GM19035 (cell line): ENCODE data around the gene PKD2.
A peak's percentile ranks its signal among the peaks of the same experiment; 100 is the strongest.
"Not testable (repeated sequence)": the region's sequence is repeated elsewhere in the genome, so short reads cannot be mapped to it uniquely, and the experiment has no call there.

Experiments
- ATAC-seq: cut with Tn5 transposase; IDR thresholded peaks from one replicate; pipeline ENCODE4 v1.9.1; 2021; ENCODE audit not compliant: unreplicated experiment

The PKD2 gene

DNA sequence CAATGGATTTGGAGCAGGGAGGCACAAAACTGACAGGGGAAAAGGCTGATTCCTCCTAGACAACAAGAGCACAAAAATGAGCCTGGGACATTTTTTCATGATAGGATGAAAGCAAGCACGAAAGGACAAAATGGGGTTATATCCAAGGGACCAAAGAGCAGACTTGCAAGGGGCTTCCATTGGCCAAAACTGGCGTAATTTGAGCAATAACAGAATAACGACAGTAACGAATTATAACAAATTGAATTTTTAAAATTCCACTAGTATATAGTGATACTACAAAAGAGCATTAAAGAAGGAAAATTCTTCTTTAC is 21.6 kb upstream of the PKD2 start:
- no peak for ATAC-seq

DNA sequence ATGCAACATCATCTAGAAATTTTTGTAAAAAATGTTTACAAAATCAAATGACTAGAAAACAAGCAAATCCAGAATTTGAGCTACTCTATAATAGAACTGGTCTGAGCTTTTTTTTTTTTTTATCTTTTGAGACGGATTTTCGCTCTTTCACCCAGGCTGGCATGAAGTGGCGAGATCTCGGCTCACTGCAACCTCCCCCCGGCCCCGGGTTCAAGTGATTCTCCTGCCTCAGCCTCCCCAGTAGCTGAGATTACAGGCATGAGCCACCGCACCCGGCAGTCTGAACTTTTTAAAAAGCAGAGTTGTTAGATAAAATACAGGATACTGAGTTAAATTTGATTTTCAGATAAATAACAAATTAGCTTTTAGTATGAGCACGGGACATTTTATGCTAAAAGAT is 20.9 kb upstream of the PKD2 start:
- ATAC-seq: no peak

GRCh38 chr4:87989765-87990164 is 17.7 kb upstream of the PKD2 start:
- ATAC-seq: no peak

DNA sequence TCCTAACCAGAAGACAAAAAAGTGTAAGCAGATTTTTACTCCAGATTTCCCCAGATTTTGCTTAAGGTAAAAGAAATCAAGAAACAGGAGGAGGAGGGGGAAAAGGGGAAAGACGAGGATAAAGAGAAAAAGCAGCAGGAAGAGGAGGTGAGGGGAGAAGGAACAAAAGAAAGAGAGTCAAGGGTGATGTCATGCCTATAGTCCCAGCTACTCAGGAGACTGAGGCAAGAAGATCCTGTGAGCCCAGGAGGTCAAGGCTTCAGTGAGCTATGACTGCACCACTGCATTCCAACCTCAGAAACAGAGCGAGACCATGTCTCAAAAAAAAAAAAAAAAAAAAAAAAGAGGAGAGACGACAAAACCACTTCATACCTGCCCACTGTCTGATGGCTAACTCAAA is 12.0 kb upstream of the PKD2 start:
- no peak for ATAC-seq

- ATAC-seq: not testable (repeated sequence)
These were observed 8.2 kb upstream of the PKD2 start for GRCh38 chr4:87999191-87999691.

DNA sequence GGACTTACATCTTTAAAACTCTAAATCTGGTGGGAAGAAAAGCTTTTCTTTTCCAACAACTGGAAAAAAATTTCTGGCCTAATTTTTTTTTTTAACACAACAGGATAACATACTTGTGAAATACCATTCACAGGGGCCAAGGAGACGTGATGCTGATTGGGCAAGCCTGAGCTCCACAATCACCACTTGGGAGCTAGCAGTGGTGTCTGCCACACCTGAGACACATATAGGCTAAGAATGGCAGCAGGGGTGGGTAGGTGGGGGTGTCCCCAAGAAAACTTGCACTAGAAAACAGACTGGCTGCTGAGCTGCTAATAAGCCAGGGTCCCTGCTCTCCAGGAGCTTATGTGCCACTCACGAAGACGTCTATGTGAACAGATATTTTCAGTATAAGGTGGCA is 5.6 kb upstream of the PKD2 start:
- no peak for ATAC-seq

DNA sequence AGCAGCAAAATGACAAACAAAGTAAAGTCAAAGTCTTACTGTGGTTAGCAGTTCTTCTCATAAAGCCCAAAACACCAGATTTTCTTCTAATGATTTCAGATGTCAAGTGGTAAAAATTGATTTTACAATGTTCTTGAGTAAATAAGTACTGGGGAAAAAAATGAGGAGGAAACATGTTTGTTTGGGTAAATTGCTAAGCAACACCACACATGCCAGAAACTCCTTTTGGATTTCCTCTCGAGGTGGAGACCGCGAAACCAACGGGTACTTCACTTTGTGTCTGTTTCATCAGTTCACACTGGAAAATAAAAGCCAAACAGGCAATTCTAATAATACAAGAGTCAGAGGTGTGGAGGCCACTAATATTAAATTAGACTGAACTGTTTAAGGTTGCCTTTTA is 4.6 kb upstream of the PKD2 start:
- no peak for ATAC-seq

DNA sequence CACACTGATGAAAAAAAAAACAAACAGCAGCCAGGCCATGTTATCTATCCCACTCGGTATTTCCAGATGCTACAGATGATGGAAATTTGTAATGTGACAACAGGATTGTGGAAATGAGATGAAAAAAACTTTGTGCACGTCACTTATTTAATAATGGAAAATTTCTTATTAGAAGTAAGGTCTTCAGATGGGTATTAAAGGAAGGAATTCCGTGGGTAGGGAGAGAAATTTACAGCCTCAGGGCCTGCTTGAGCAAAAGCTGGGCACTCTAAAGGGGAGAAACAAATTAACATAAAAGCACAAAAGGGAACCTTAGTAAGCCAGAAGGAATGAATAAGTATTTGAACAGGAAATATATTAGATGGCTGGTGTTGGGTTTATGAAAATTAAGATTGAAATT is 4.2 kb upstream of the PKD2 start:
- ATAC-seq: no peak

DNA sequence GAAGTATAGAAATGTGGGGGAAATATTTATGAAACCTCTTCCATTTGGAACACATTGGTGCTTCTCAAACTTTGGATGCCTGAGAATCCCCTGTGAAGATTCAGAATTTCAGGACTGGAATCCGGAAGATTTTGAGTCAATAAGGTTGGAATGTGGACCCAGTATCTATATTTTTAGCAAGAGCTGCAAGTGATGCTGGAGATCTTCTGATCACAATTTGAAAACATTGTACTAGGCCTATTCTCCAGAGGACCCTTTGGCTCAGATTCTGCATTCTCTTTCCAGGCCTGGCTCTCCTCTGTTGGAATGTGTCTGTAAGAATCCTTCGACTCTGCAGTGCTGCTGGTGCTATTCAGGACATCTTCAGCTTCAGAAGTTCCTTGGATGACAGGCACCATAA is 2.4 kb upstream of the PKD2 start:
- no peak for ATAC-seq

- no peak for ATAC-seq
These were observed 1.5 kb upstream of the PKD2 start for GRCh38 chr4:88005946-88006345.

GRCh38 chr4:88006956-88007303 is 505 bp upstream of the PKD2 start:
- no peak for ATAC-seq

DNA sequence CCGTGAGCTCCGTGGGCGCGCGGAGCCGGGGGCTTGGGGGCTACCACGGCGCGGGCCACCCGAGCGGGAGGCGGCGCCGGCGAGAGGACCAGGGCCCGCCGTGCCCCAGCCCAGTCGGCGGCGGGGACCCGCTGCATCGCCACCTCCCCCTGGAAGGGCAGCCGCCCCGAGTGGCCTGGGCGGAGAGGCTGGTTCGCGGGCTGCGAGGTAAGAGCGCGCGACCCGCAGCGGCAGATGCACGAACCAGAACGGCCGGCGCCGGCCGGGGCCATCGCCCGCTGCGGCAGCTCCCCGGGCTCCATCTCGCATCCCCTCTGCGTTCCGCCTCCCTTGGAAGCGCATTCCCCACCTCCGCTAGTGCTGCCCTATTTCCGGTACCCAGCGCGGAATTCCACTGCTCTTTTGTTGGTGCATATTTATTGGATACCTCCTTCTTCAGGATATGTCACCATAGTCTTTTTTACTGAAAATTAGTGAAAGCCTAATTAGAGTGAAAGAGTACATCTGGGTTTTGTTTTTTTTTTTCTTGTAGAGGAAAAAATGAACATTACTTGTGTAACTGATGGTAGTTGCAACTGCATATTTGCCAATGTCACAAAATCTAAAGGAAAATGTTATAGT is 797 bp downstream of the PKD2 start:
- peak; percentile 47 for ATAC-seq

DNA sequence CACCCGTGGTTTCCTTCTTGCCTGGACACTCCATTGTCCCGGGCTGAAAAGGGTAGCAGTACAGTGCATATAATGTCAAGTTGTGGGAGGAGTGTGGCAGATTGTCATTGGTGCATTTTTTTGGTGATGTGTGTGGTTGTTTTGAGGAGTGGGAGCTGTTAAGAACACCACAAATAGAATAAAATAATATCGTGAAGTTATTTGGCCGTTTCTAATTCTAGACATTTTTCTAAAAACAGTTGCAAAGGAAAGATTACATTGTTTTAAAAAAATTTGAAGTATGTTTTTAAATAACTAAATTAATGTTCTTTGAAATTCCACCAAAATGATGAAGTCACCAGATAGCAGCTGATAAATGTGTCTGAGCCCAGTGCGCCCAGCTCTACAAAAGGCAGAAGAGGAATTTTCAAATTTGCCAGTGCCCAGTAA is 1.3 kb downstream of the PKD2 start:
- no peak for ATAC-seq

- ATAC-seq: no peak
These were observed 2.4 kb downstream of the PKD2 start for GRCh38 chr4:88009871-88010270.

DNA sequence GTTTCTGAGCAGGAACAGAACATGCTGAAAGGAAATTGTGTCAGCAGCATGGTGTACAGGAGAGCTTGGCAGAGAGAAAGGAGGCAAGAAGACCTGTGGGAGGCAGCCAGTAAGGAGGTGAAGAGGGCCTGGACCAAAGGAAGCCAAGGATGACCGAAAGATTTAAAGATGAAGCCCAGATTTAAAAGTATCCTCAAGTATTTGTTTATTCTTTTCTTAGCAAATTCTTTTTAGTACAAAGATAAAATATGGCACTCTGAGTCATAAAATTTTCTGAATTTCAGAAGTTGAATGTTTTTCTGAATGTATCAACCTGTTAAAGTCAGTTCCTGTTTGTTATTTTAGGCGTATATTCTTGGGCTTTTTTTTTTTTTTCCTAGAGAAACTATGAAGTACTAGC is 3.5 kb downstream of the PKD2 start:
- ATAC-seq: no peak

DNA sequence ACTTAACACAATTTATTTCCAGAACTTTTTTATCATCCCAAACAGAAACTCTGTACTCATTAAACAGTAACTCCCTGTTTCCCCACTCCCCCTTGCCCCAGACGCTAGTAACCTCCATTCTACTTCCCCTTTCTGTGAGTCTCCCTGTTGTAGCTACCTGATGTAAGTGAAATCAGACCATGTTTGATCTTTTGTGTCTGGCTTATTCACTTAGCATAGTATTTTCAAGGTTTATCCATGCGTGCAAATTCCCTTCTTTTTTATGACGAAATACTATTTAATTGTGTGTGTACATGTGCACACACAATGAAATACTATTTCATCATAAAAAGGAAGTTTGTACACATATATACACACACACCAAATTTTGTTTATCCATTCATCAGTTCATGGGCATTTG is 5.2 kb downstream of the PKD2 start:
- ATAC-seq: no peak

GRCh38 chr4:88014386-88014905 is 7.0 kb downstream of the PKD2 start:
- no peak for ATAC-seq

DNA sequence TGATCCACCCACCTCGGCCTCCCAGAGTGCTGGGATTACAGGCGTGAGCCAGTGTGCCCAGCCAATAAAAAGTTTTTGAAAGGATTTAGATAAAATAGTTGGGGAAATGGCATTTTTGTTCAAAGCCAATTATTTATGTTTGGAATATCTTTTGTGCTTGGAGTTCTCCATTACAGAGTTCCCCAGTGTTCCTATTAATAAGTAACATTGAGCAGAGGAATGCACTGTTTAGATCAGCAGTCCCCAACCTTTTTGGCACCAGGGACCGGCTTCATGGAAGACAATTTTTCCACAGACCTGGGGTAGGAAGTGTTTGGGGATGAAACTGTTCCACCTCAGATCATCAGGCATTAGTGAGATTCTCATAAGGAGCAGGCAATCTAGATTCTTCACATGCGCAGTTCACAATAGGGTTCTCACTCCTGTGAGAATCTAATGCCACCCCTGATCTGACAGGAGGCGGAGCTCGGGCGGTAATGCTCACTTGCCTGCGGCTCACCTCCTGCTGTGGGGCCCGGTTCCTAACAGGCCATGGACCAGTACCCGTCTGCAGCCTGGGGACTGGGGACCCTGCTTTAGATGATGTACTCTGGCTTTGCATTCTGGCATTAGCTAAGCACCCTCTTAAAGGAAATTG is 8.3 kb downstream of the PKD2 start:
- no peak for ATAC-seq

DNA sequence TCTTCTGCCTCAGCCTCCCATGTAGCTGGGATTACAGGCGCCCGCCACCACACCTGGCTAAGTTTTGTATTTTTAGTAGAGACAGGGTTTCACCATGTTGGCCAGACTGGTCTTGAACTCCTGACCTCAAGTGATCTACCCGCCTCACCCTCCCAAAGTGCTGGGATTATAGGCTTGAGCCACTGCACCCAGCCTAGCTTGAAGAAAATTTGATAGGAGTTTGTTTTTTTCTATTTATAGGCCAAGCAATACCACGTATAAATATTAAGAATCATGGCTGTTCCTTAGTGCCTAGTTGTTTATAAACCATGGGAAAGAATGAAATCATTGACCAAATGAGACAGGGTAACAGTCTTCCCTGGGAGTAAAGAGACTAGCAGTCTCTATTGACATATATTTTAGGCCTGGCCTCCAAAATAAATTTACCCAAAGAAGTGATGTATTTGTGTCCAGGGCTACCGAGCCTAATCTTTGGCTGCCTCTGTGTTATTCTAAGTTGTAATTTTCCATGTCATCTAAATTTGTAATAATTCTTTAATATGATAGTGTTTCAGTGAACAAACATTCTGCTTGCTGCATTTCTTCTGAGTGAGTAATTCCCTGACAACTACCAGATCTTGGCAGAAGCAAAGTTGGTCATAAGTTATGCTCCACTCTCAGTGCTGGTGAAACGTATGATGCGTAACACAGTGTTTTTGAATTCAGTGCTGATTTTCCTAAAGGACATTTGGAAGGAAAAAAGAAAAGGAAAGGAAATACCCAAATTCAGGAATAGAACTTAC is 10.3 kb downstream of the PKD2 start:
- no peak for ATAC-seq

DNA sequence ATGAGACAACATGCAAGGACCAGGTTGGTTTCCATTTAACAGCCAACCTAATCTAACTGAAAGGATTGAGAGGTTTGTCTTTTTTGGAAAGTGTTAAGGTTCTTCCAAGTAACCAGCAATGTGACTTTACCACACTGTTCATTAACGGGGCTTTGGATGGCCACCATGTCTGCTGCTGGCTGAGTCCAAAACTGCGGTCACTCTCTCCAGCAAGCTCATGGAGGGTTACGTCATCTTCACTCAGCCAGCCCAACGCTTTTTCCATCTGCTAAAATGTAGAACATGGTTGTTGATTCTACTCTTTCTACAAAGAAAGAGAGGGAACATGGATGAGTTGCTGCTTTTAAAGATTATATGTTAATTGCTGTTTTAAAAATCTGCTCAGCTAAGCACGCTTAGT is 11.0 kb downstream of the PKD2 start:
- no peak for ATAC-seq

DNA sequence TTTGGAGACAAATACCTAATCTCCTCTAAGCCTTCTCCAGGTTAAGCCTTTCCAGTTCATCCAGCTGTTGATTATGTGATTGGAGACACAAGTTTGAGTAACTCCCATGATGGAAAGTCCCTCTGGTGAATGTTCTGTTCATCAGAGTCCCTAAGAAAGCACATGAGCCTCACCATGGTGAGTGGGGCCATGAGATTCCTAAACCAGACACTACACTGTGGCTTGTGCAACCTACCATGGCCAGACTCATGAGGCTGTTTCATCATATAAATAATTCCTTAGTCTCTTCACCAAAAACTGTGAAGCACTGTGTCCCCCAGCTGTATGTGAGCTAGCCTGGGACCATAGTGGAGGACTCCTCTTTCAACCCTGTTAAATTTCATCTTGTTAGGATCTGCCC is 14.4 kb downstream of the PKD2 start:
- no peak for ATAC-seq

GRCh38 chr4:88022289-88022688 is 14.9 kb downstream of the PKD2 start:
- ATAC-seq: no peak
